Gastroesophageal sphincter (tissue), 4 donors: ENCODE results near the gene TMEM232. TPM values are rescaled to one million over a fixed set of nuclear protein-coding genes. Genes with fewer than 3 reads are reported as not detected.

Experiments used
- ATAC-seq: fragments of 150-250 bp; one replicate; pipeline ENCODE4 v1.9.1; 2016; ENCODE audit warnings: mild to moderate bottlenecking, moderate library complexity
- H3K27ac ChIP-seq, 4 donors: fragments of 200-600 bp; sonication (generic) in 3 of 4; 1 replicate in 3 of 4; 2 replicates in 1 of 4; pipeline ENCODE4 v1.5.1; 2016 to 2019
- H3K27me3 ChIP-seq: fragments of 200-600 bp; sonication (generic); one replicate; pipeline ENCODE4 v1.5.1; 2019
- H3K36me3 ChIP-seq, 2 donors: fragments of 200-600 bp; sonication (generic); one replicate each; pipeline ENCODE4 v1.5.1; 2019; ENCODE audit warnings: control low read depth in 1 of 2
- H3K4me1 ChIP-seq, 3 donors: fragments of 200-600 bp; sonication (generic); 1 replicate in 2 of 3; 2 replicates in 1 of 3; pipeline ENCODE4 v1.5.1; 2016 to 2019; ENCODE audit warnings: control low read depth in 2 of 3
- H3K4me3 ChIP-seq, 2 donors: fragments of 200-600 bp; sonication (generic); one replicate each; pipeline ENCODE4 v1.5.1; 2019; ENCODE audit warnings: mild to moderate bottlenecking in 1 of 2, moderate library complexity in 1 of 2
- H3K9me3 ChIP-seq, 3 donors: fragments of 200-600 bp; sonication (generic); one replicate each; pipeline ENCODE4 v1.5.1; 2017 to 2019; ENCODE audit warnings: control low read depth in 2 of 3
- CTCF ChIP-seq, 4 experiments: fragments of 200-600 bp in 2 of 4; fragments of 450-650 bp in 2 of 4; sonication (generic) in 1 of 4; IDR thresholded peaks; one replicate each; pipeline ENCODE4 v1.5.1; 2017 to 2019; ENCODE audit warnings: antibody characterized with exemption in 4 of 4, mild to moderate bottlenecking in 2 of 4, moderate library complexity in 2 of 4
- EP300 ChIP-seq: sonication (generic); formaldehyde crosslinking; IDR thresholded peaks from one replicate; pipeline ENCODE4 v1.6.1; 2017; ENCODE audit warnings: antibody characterized with exemption, mild to moderate bottlenecking
- POLR2A ChIP-seq, 2 donors: fragments of 450-650 bp; IDR thresholded peaks; one replicate each; pipeline ENCODE4 v1.6.1; 2017; ENCODE audit warnings: antibody characterized with exemption in 2 of 2, mild to moderate bottlenecking in 2 of 2, moderate library complexity in 1 of 2
- POLR2AphosphoS5 ChIP-seq: sonication (generic); formaldehyde crosslinking; IDR thresholded peaks from one replicate; pipeline ENCODE4 v1.6.1; 2017; ENCODE audit warnings: antibody characterized with exemption
- WGBS, 2 donors: methylation state at CpG; one replicate each; pipeline ENCODE4 v1.1.5; 2018; ENCODE audit warnings: low coverage in 1 of 2; 5-methylcytosine and 5-hydroxymethylcytosine counted together
- total RNA-seq, 4 donors: library from RNA; depleted of rRNA; stranded (reverse); fragments of >200 nt; gene quantifications; one replicate each; pipeline ENCODE4 v1.1.0, GENCODE V29; 2016

The TMEM232 gene
- total RNA-seq, 4 donors from 2014 or later: 2.2 to 5.1 (median 3.8) TPM

GRCh38 chr5:110623874-110624273 is 102.6 kb downstream of the TMEM232 start:
- H3K4me1 ChIP-seq: no peaks in the 10 kb centered on the region
- no peaks in the 10 kb centered on the region for H3K9me3 ChIP-seq
- H3K4me3 ChIP-seq: no peak overlapping the region
- H3K27me3 ChIP-seq: no peaks in the 10 kb centered on the region
- H3K36me3 ChIP-seq: no peaks in the 10 kb centered on the region
- no peak for TF ChIP-seq EP300
- TF ChIP-seq POLR2AphosphoS5: no peak
- no peak for TF ChIP-seq POLR2A (IDR thresholded peaks at IDR 0.05)
- TF ChIP-seq CTCF (IDR thresholded peaks at IDR 0.05): no peak
- H3K27ac ChIP-seq: no peak overlapping the region
- ATAC-seq: no peak

- no peak for ATAC-seq
- H3K36me3 ChIP-seq: no peaks in the 10 kb centered on the region
- 82 to 89% methylated on average over 1 of the region's 1 CpG for WGBS, 2 donors
- H3K27ac ChIP-seq: no peak overlapping the region
- H3K9me3 ChIP-seq: peaks cover 0 to 12% (median 0%) of the 10 kb centered on the region in 3 donors
- H3K4me3 ChIP-seq: no peak overlapping the region
- TF ChIP-seq CTCF (IDR thresholded peaks at IDR 0.05) (no peak), EP300 (no peak), POLR2A (IDR thresholded peaks at IDR 0.05) (no peak), POLR2AphosphoS5 (no peak)
- H3K4me1 ChIP-seq: no peaks in the 10 kb centered on the region
- no peaks in the 10 kb centered on the region for H3K27me3 ChIP-seq
Observed at GRCh38 chr5:110618941-110619340, 107.5 kb downstream of the TMEM232 start.

- no peak overlapping the region for H3K27ac ChIP-seq
- no peaks in the 10 kb centered on the region for H3K4me1 ChIP-seq
- H3K27me3 ChIP-seq: no peaks in the 10 kb centered on the region
- WGBS, 2 donors: 92 to 100% methylated on average over 1 of the region's 1 CpG
- H3K9me3 ChIP-seq: peaks cover 0 to 12% (median 0%) of the 10 kb centered on the region in 3 donors
- TF ChIP-seq EP300: no peak
- TF ChIP-seq POLR2AphosphoS5: no peak
- no peak for TF ChIP-seq POLR2A (IDR thresholded peaks at IDR 0.05)
- TF ChIP-seq CTCF (IDR thresholded peaks at IDR 0.05): no peak
- no peak for ATAC-seq
- H3K36me3 ChIP-seq: no peaks in the 10 kb centered on the region
- H3K4me3 ChIP-seq: no peak overlapping the region
Observed at GRCh38 chr5:110616009-110616408, 110.5 kb downstream of the TMEM232 start.

- Histone ChIP-seq H3K4me1 (no peaks in the 10 kb centered on the region), H3K4me3 (no peak overlapping the region), H3K9me3 (peaks cover 0 to 12% (median 0%) of the 10 kb centered on the region in 3 donors), H3K27ac (no peak overlapping the region), H3K36me3 (no peaks in the 10 kb centered on the region), H3K27me3 (no peaks in the 10 kb centered on the region)
- no peak for TF ChIP-seq POLR2A (IDR thresholded peaks at IDR 0.05)
- TF ChIP-seq EP300: no peak
- no peak for TF ChIP-seq CTCF (IDR thresholded peaks at IDR 0.05)
- no peak for TF ChIP-seq POLR2AphosphoS5
- ATAC-seq: no peak
- WGBS, 2 donors: 46 to 75% methylated on average over 3 to 4 of the region's 4 CpGs
Observed at GRCh38 chr5:110612794-110613247, 113.7 kb downstream of the TMEM232 start.

- 80 to 88% methylated on average over 6 of the region's 6 CpGs for whole genome bisulfite sequencing, 2 donors
- H3K27me3 ChIP-seq: no peaks in the 10 kb centered on the region
- H3K27ac ChIP-seq: no peak overlapping the region
- peaks cover 0 to 12% (median 0%) of the 10 kb centered on the region in 3 donors for H3K9me3 ChIP-seq
- no peak overlapping the region for H3K4me3 ChIP-seq
- no peak for ATAC-seq
- TF ChIP-seq EP300: no peak
- TF ChIP-seq POLR2AphosphoS5: no peak
- TF ChIP-seq CTCF (IDR thresholded peaks at IDR 0.05): no peak
- no peak for TF ChIP-seq POLR2A (IDR thresholded peaks at IDR 0.05)
- no peaks in the 10 kb centered on the region for H3K4me1 ChIP-seq
- H3K36me3 ChIP-seq: no peaks in the 10 kb centered on the region
Observed at GRCh38 chr5:110611817-110612216, 114.7 kb downstream of the TMEM232 start.
